A673 (cell line): ENCODE results near the gene RTN4RL1. TPM values are rescaled to one million over a fixed set of nuclear protein-coding genes. Genes with fewer than 3 reads are reported as not detected.

Source experiments
- BruUV-seq: library from RNA; stranded (reverse); fragments of 400-500 nt; replicated peaks from 2 replicates; lab custom pipeline; 2021; lab: Mats Ljungman, UMichigan
- CTCF ChIA-PET: fragments of 300-600 bp; sonication (Branson Sonifier 250); formaldehyde crosslinking; loops from one replicate; lab custom pipeline; 2022; ENCODE audit warnings: antibody characterized with exemption; lab: Charles Lee
- POLR2A ChIA-PET: fragments of 300-600 bp; sonication (Branson Sonifier 250); formaldehyde crosslinking; loops from one replicate; lab custom pipeline; 2022; ENCODE audit warnings: antibody characterized with exemption; ENCODE audit not compliant: low non-redundant PET; lab: Charles Lee
- DNase-seq: peaks from one replicate; pipeline ENCODE4 v3.0.0-alpha.2; 2015; ENCODE audit warnings: low spot score
- H3K27ac ChIP-seq: fragments of 200-600 bp; sonication (generic); 2 replicates; pipeline ENCODE4 v1.5.1; 2016; ENCODE audit warnings: mixed run types, low read depth, mild to moderate bottlenecking, mixed read lengths, antibody characterized with exemption, low read length; ENCODE audit not compliant: poor library complexity, severe bottlenecking
- H3K27me3 ChIP-seq: fragments of 200-600 bp; sonication (generic); replicated peaks from 2 replicates; pipeline ENCODE4 v1.6.1; 2017; ENCODE audit warnings: mixed run types, low read depth, mild to moderate bottlenecking, mixed read lengths, antibody characterized with exemption, low read length; ENCODE audit not compliant: insufficient read depth, poor library complexity
- H3K36me3 ChIP-seq: fragments of 200-600 bp; sonication (generic); 2 replicates; pipeline ENCODE4 v1.6.1; 2016; ENCODE audit warnings: mixed run types, mild to moderate bottlenecking, mixed read lengths, antibody characterized with exemption, low read length; ENCODE audit not compliant: insufficient read depth, poor library complexity, severe bottlenecking
- H3K4me1 ChIP-seq: fragments of 200-600 bp; sonication (generic); 2 replicates; pipeline ENCODE4 v1.6.1; 2017; ENCODE audit warnings: mixed run types, mild to moderate bottlenecking, mixed read lengths, antibody characterized with exemption, low read length; ENCODE audit not compliant: insufficient read depth, poor library complexity, severe bottlenecking
- H3K4me3 ChIP-seq: fragments of 200-600 bp; sonication (generic); 2 replicates; pipeline ENCODE4 v1.5.1; 2016; ENCODE audit warnings: low read depth, mixed run types, mild to moderate bottlenecking, mixed read lengths, low read length; ENCODE audit not compliant: poor library complexity, severe bottlenecking
- H3K9me3 ChIP-seq: fragments of 200-600 bp; sonication (generic); 2 replicates; pipeline ENCODE4 v1.6.1; 2016; ENCODE audit warnings: mixed run types, low read depth, mild to moderate bottlenecking, mixed read lengths, antibody characterized with exemption, low read length; ENCODE audit not compliant: poor library complexity, severe bottlenecking
- CTCF ChIP-seq: fragments of 300-800, 200-600 bp; sonication (generic); conservative IDR thresholded peaks from 2 replicates; pipeline ENCODE4 v1.5.1; 2017; ENCODE audit warnings: low read depth, mild to moderate bottlenecking, antibody characterized with exemption, low read length, moderate library complexity, mixed read lengths
- EZH2 ChIP-seq: fragments of 200-600 bp; sonication (generic); IDR thresholded peaks from 2 replicates; pipeline ENCODE4 v1.6.1; 2017; ENCODE audit warnings: borderline replicate concordance, low read depth, mild to moderate bottlenecking, mixed read lengths, antibody characterized with exemption, low read length; ENCODE audit not compliant: poor library complexity, severe bottlenecking
- intact Hi-C: fragments of 100-400 bp; cut with micrococcal nuclease; formaldehyde crosslinking; loops from one replicate; pipeline ENCODE4 v1.10.0; 2022; ENCODE audit not compliant: unreplicated experiment
- total RNA-seq: library from RNA; stranded (reverse); gene quantifications from 2 replicates; pipeline ENCODE4 v1.2.3, GENCODE V29; 2021

The RTN4RL1 gene
- total RNA-seq, 1 experiment from 2014 or later = 0.80 TPM

GRCh38 chr17:1928976-1929375, 96.2 kb downstream of the RTN4RL1 start:
- ChIA-PET CTCF (no interaction called here), POLR2A (no interaction called here)
- intact Hi-C loops = no loop called here
- TF ChIP-seq CTCF (no peak), EZH2 (no peak)
- no peak overlapping the region for H3K4me3 ChIP-seq
- no peak for DNase-seq
- H3K27me3 ChIP-seq = no peaks in the 10 kb centered on the region
- no peaks in the 10 kb centered on the region for H3K36me3 ChIP-seq
- H3K4me1 ChIP-seq = no peaks in the 10 kb centered on the region
- no peaks in the 10 kb centered on the region for H3K9me3 ChIP-seq
- H3K27ac ChIP-seq = no peak overlapping the region
- BruUV-seq = no TSS peak

GRCh38 chr17:1920948-1921351, 104.2 kb downstream of the RTN4RL1 start:
- ChIA-PET POLR2A (no interaction called here), CTCF (no interaction called here)
- Histone ChIP-seq H3K27ac (no peak overlapping the region), H3K27me3 (no peaks in the 10 kb centered on the region), H3K4me3 (no peak overlapping the region), H3K9me3 (no peaks in the 10 kb centered on the region), H3K36me3 (no peaks in the 10 kb centered on the region), H3K4me1 (no peaks in the 10 kb centered on the region)
- DNase-seq = no peak
- intact Hi-C loops = no loop called here
- no TSS peak for BruUV-seq
- no peak for TF ChIP-seq CTCF
- no peak for TF ChIP-seq EZH2

GRCh38 chr17:1919201-1919600, 105.9 kb downstream of the RTN4RL1 start:
- BruUV-seq = no TSS peak
- DNase-seq = no peak
- Histone ChIP-seq H3K27me3 (no peaks in the 10 kb centered on the region), H3K9me3 (no peaks in the 10 kb centered on the region), H3K27ac (no peak overlapping the region), H3K36me3 (no peaks in the 10 kb centered on the region), H3K4me1 (no peaks in the 10 kb centered on the region), H3K4me3 (no peak overlapping the region)
- ChIA-PET POLR2A (no interaction called here), CTCF (no interaction called here)
- intact Hi-C loops = no loop called here
- no peak for TF ChIP-seq CTCF
- no peak for TF ChIP-seq EZH2
